OCI-LY1 (cell line): ENCODE measurements around the gene DMRTB1.

Source experiments
- H2AFZ ChIP-seq: fragments of 200-600 bp; sonication (generic), shearing (Covaris generic); 2 replicates; pipeline ENCODE4 v1.6.0; 2014; ENCODE audit warnings: antibody characterized with exemption, mild to moderate bottlenecking, low read length
- H3F3A ChIP-seq: fragments of 200-600 bp; sonication (generic), shearing (Covaris generic); 2 replicates; pipeline ENCODE4 v1.6.0; 2014; ENCODE audit warnings: mild to moderate bottlenecking, antibody characterized with exemption, low read length, moderate library complexity; ENCODE audit not compliant: insufficient read depth
- H3K27ac ChIP-seq: fragments of 200-600 bp; sonication (generic); 2 replicates; pipeline ENCODE4 v1.5.1; 2014; ENCODE audit warnings: low read length, mixed run types, mild to moderate bottlenecking, low read depth; ENCODE audit not compliant: poor library complexity, severe bottlenecking
- H3K27me3 ChIP-seq: fragments of 200-600 bp; sonication (generic); 2 replicates; pipeline ENCODE4 v1.6.0; 2014; ENCODE audit warnings: antibody characterized with exemption, mild to moderate bottlenecking, low read length, moderate library complexity; ENCODE audit not compliant: insufficient read depth
- H3K36me3 ChIP-seq: fragments of 200-600 bp; sonication (generic); 2 replicates; pipeline ENCODE4 v1.6.1; 2014; ENCODE audit warnings: mild to moderate bottlenecking, antibody characterized with exemption, low read length, moderate library complexity, mixed read lengths; ENCODE audit not compliant: insufficient read depth
- H3K4me1 ChIP-seq: fragments of 200-600 bp; sonication (generic); 2 replicates; pipeline ENCODE4 v1.5.1; 2014; ENCODE audit warnings: mild to moderate bottlenecking, low read length, moderate library complexity; ENCODE audit not compliant: insufficient read depth, severe bottlenecking
- H3K4me2 ChIP-seq: fragments of 200-600 bp; sonication (generic), shearing (Covaris generic); 2 replicates; pipeline ENCODE4 v1.6.1; 2014; ENCODE audit warnings: low read length
- H3K4me3 ChIP-seq: fragments of 200-600 bp; sonication (generic); 2 replicates; pipeline ENCODE4 v1.5.1; 2014; ENCODE audit warnings: low read length, low read depth, mild to moderate bottlenecking, mixed read lengths; ENCODE audit not compliant: poor library complexity, severe bottlenecking
- H3K79me2 ChIP-seq: fragments of 200-600 bp; shearing (Covaris generic); 2 replicates; pipeline ENCODE4 v1.6.1; 2016; ENCODE audit warnings: mixed run types, low read length, mixed read lengths; ENCODE audit not compliant: insufficient read depth
- H3K9ac ChIP-seq: fragments of 200-600 bp; sonication (generic), shearing (Covaris generic); 2 replicates; pipeline ENCODE4 v1.6.1; 2014; ENCODE audit warnings: mild to moderate bottlenecking, low read length, mixed read lengths
- H3K9me2 ChIP-seq: fragments of 200-600 bp; sonication (generic), shearing (Covaris generic); 2 replicates; pipeline ENCODE4 v1.6.1; 2014; ENCODE audit warnings: low read depth, mild to moderate bottlenecking, low read length, mixed read lengths
- H3K9me3 ChIP-seq: fragments of 200-600 bp; shearing (Covaris generic); 2 replicates; pipeline ENCODE4 v1.6.1; 2014; ENCODE audit warnings: low read length, mixed read lengths
- H4K20me1 ChIP-seq: fragments of 200-600 bp; sonication (generic), shearing (Covaris generic); 2 replicates; pipeline ENCODE4 v1.6.0; 2016; ENCODE audit warnings: mild to moderate bottlenecking, low read length; ENCODE audit not compliant: insufficient read depth
- EZH2 ChIP-seq: fragments of 200-600 bp; sonication (generic), shearing (Covaris generic); IDR thresholded peaks from 2 replicates; pipeline ENCODE4 v1.8.0; 2017; ENCODE audit warnings: borderline replicate concordance, mixed run types, mild to moderate bottlenecking, antibody characterized with exemption, low read length, moderate library complexity, mixed read lengths
- TF ChIP-seq, protein P1 (sequence below): fragments of 200-600 bp; sonication (generic), shearing (Covaris generic); IDR thresholded peaks from 2 replicates; pipeline ENCODE4 v1.5.1; 2017; ENCODE audit warnings: mild to moderate bottlenecking, antibody characterized with exemption, low read length, moderate library complexity, mixed read lengths

The DMRTB1 gene

DNA sequence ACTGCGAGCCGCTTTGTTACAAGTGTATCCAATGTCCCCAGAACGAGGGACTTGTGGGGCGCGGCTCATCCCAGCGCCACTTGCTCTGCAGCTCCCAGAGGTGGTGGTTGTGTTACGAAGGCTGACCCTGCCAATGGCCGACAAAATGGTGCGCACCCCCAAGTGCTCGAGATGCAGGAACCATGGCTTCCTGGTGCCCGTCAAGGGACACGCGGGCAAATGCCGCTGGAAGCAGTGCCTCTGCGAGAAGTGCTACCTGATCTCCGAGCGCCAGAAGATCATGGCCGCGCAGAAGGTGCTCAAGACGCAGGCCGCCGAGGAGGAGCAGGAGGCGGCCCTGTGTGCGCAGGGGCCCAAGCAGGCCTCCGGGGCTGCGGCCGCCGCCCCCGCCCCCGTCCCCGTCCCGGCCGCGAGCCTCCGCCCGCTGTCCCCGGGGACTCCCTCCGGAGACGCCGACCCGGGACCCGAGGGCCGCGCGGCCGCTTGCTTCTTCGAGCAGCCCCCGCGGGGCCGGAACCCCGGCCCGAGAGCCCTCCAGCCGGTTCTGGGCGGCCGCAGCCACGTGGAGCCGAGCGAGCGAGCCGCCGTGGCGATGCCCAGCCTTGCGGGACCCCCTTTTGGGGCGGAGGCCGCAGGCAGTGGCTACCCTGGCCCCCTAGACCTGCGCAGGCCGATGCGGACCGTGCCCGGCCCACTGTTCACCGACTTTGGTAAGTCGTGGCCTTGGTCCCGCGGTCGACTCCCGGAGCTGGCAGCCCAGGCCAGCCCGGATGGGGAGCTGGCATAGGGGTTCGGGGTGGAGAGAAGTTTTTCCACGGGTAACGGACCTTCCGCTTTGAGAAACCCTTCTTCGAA, at the start of gene DMRTB1:
Gene DMRTB1 (plus strand): TSS at position 79 of the 855 bp plus-strand sequence. CDS start 55 bp downstream, at position 134.
- no peak within 1 kb of the TSS for H3K27ac ChIP-seq

DNA sequence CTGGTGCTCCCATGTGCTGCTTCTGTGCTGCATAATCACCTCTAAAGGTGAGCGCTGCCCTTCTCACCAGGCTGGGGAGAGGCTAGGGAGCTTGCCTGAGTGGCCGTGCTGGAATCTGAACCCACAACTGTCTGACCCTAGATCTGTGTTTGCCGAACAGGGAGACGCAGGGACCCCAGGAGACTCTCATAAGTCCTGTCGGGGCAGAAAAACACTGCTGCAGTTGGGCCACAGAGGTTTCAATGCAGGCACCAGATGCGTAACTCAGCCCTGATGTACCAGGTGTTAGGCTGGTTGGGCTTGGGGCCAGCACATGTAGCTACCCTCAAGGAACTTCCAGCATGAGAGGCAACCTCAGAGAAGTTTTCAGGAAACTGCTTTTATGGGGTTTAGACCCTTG, 49.5 kb upstream of the DMRTB1 start:
- Histone ChIP-seq H3K27ac (no peak overlapping the region), H2AFZ (no peak overlapping the region), H4K20me1 (no peaks in the 10 kb centered on the region), H3K27me3 (peaks cover 9% of the 10 kb centered on the region), H3K9me3 (no peaks in the 10 kb centered on the region), H3K9me2 (no peaks in the 10 kb centered on the region), H3K4me1 (no peaks in the 10 kb centered on the region), H3F3A (no peaks in the 10 kb centered on the region), H3K9ac (no peak overlapping the region), H3K4me2 (no peak overlapping the region), H3K79me2 (no peaks in the 10 kb centered on the region), H3K36me3 (no peaks in the 10 kb centered on the region), H3K4me3 (no peak overlapping the region)
- TF ChIP-seq, protein P1, sequence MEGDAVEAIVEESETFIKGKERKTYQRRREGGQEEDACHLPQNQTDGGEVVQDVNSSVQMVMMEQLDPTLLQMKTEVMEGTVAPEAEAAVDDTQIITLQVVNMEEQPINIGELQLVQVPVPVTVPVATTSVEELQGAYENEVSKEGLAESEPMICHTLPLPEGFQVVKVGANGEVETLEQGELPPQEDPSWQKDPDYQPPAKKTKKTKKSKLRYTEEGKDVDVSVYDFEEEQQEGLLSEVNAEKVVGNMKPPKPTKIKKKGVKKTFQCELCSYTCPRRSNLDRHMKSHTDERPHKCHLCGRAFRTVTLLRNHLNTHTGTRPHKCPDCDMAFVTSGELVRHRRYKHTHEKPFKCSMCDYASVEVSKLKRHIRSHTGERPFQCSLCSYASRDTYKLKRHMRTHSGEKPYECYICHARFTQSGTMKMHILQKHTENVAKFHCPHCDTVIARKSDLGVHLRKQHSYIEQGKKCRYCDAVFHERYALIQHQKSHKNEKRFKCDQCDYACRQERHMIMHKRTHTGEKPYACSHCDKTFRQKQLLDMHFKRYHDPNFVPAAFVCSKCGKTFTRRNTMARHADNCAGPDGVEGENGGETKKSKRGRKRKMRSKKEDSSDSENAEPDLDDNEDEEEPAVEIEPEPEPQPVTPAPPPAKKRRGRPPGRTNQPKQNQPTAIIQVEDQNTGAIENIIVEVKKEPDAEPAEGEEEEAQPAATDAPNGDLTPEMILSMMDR, result no peak
- TF ChIP-seq EZH2, result no peak

More for the DNA sequence above, at the start of gene DMRTB1:
- TF ChIP-seq EZH2, result no peak
- TF ChIP-seq, protein P1, result no peak
- H3K9me2 ChIP-seq, result no peaks in the 10 kb centered on the region
- 0 out of 2 replicates have a peak, but pooled peaks cover 4% of the 10 kb centered on the region for H3K27me3 ChIP-seq
- no peak within 1 kb of the TSS for H3K4me3 ChIP-seq
- H3K9me3 ChIP-seq, result no peaks in the 10 kb centered on the region
- no peaks in the 10 kb centered on the region for H3F3A ChIP-seq
- no peaks in the 10 kb centered on the region for H4K20me1 ChIP-seq
- H3K9ac ChIP-seq, result no peak within 1 kb of the TSS
- H3K79me2 ChIP-seq, result no peaks in the 10 kb centered on the region
- H3K4me1 ChIP-seq, result no peaks in the 10 kb centered on the region
- H3K36me3 ChIP-seq, result no peaks in the 10 kb centered on the region
- no peak within 1 kb of the TSS for H3K4me2 ChIP-seq
- H2AFZ ChIP-seq, result no peak within 1 kb of the TSS

DNA sequence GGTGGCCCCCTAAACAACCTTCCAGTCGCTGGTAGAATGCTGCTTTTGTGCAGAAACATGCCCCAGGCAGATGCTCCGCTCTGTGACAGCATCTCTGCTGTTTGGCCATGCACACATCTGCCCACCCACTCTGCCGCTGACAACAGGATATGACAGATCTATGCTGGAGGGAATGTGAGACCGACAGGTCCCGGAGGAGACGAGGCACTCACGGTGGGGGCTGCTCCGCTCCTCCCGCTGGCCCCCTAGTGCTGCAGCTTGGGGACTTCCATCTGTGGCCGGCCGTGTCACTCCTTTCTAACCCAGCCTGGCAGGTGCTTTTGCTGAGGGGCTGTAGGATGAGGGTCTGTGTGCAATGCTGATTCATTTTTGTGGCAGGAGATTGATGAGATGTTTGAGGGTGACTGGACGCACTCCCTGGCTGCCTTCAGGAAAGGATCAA, 49.1 kb upstream of the DMRTB1 start:
- H3K27me3 ChIP-seq, result peaks cover 9% of the 10 kb centered on the region
- H3K9me3 ChIP-seq, result no peaks in the 10 kb centered on the region
- no peaks in the 10 kb centered on the region for H3K9me2 ChIP-seq
- H2AFZ ChIP-seq, result no peak overlapping the region
- H3K27ac ChIP-seq, result no peak overlapping the region
- no peak overlapping the region for H3K4me3 ChIP-seq
- no peak overlapping the region for H3K9ac ChIP-seq
- H3K36me3 ChIP-seq, result no peaks in the 10 kb centered on the region
- no peak for TF ChIP-seq EZH2
- TF ChIP-seq, protein P1, result no peak
- no peak overlapping the region for H3K4me2 ChIP-seq
- no peaks in the 10 kb centered on the region for H3K79me2 ChIP-seq
- H4K20me1 ChIP-seq, result no peaks in the 10 kb centered on the region
- H3F3A ChIP-seq, result no peaks in the 10 kb centered on the region
- no peaks in the 10 kb centered on the region for H3K4me1 ChIP-seq
